Ishikawa (cell line): ENCODE measurements around the gene MYEOV.

Experiments used
- CEBPB ChIP-seq: IDR thresholded peaks from 2 replicates; pipeline ENCODE4 v1.6.1; 2012
- CREB1 ChIP-seq: IDR thresholded peaks from 2 replicates; pipeline ENCODE4 v1.6.1; 2012; ENCODE audit warnings: low read depth
- EGR1 ChIP-seq: IDR thresholded peaks from 2 replicates; pipeline ENCODE4 v1.6.1; 2012
- EP300 ChIP-seq: IDR thresholded peaks from 2 replicates; pipeline ENCODE4 v1.6.1; 2012; ENCODE audit warnings: borderline replicate concordance
- FOXM1 ChIP-seq: IDR thresholded peaks from 2 replicates; pipeline ENCODE4 v1.6.1; 2012; ENCODE audit warnings: low read depth, borderline replicate concordance
- NFIC ChIP-seq: IDR thresholded peaks from 2 replicates; pipeline ENCODE4 v1.6.1; 2012
- TAF1 ChIP-seq: IDR thresholded peaks from 2 replicates; pipeline ENCODE4 v1.6.1; 2012; ENCODE audit warnings: low read depth, mild to moderate bottlenecking
- TCF12 ChIP-seq: IDR thresholded peaks from 2 replicates; pipeline ENCODE4 v1.6.1; 2012; ENCODE audit warnings: low read depth
- TEAD4 ChIP-seq: IDR thresholded peaks from 2 replicates; pipeline ENCODE4 v1.6.1; 2012
- YY1 ChIP-seq: IDR thresholded peaks from 2 replicates; pipeline ENCODE4 v1.6.1; 2012; ENCODE audit warnings: low read depth
- TF ChIP-seq, protein P1 (sequence below): IDR thresholded peaks from 2 replicates; pipeline ENCODE4 v1.6.1; 2012; ENCODE audit warnings: low read depth, mild to moderate bottlenecking
- TF ChIP-seq, protein P2 (sequence below): IDR thresholded peaks from 2 replicates; pipeline ENCODE4 v1.6.1; 2012

DNA sequence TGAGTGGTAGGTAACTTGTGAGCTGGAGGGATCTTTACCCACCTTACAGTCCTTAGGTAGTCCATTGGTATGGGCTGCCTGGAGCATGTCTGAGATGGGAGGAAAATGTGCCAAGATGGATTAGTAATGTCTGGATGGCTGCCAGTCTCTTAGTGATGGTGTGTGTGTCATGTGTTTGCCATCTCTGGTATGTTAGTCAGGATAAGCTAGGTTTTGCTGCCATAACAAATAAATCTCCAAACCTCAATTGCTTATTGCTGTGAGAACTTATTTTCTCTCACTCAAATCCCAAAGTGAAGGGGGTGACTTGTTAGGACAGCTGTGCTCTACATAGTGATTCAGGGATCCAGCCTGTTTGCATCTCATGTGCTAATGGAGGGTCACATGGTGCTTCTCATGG is 40.9 kb upstream of the MYEOV start:
- TF ChIP-seq TCF12 (peak; percentile 75), NFIC (peak; percentile 93), YY1 (peak; percentile 44; the same call in 1 of the 2 replicates), EGR1 (no peak), FOXM1 (0 out of 2 replicates have a peak, but pooled peaks have one; percentile 30), CEBPB (no peak), TAF1 (0 out of 2 replicates have a peak, but pooled peaks have one; percentile 10), CREB1 (no peak), EP300 (peak; percentile 87), TEAD4 (peak; percentile 95)
- TF ChIP-seq, protein P1, sequence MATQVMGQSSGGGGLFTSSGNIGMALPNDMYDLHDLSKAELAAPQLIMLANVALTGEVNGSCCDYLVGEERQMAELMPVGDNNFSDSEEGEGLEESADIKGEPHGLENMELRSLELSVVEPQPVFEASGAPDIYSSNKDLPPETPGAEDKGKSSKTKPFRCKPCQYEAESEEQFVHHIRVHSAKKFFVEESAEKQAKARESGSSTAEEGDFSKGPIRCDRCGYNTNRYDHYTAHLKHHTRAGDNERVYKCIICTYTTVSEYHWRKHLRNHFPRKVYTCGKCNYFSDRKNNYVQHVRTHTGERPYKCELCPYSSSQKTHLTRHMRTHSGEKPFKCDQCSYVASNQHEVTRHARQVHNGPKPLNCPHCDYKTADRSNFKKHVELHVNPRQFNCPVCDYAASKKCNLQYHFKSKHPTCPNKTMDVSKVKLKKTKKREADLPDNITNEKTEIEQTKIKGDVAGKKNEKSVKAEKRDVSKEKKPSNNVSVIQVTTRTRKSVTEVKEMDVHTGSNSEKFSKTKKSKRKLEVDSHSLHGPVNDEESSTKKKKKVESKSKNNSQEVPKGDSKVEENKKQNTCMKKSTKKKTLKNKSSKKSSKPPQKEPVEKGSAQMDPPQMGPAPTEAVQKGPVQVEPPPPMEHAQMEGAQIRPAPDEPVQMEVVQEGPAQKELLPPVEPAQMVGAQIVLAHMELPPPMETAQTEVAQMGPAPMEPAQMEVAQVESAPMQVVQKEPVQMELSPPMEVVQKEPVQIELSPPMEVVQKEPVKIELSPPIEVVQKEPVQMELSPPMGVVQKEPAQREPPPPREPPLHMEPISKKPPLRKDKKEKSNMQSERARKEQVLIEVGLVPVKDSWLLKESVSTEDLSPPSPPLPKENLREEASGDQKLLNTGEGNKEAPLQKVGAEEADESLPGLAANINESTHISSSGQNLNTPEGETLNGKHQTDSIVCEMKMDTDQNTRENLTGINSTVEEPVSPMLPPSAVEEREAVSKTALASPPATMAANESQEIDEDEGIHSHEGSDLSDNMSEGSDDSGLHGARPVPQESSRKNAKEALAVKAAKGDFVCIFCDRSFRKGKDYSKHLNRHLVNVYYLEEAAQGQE = no peak
- TF ChIP-seq, protein P2, sequence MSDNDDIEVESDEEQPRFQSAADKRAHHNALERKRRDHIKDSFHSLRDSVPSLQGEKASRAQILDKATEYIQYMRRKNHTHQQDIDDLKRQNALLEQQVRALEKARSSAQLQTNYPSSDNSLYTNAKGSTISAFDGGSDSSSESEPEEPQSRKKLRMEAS = peak; percentile 80
